NCI-H187 treated with DMSO at 0.1 percent for 48 hours (cell line): ENCODE results near the gene TAF4B.
"Not testable (repeated sequence)": the region's sequence is repeated elsewhere in the genome, so short reads cannot be mapped to it uniquely, and the experiment has no call there.

Experiments used
- DNase-seq: peaks from one replicate; lab custom pipeline; 2025; lab: John Stamatoyannopoulos, UW

TAF4B gene

GRCh38 chr18:26381555-26381954, 155.3 kb downstream of the TAF4B start:
- not testable (repeated sequence) for DNase-seq

- DNase-seq, result no peak
Measured at GRCh38 chr18:26383454-26384270, 157.4 kb downstream of the TAF4B start.

- DNase-seq, result no peak
Measured at GRCh38 chr18:26386002-26386401, 159.8 kb downstream of the TAF4B start.

GRCh38 chr18:26386441-26386840, 160.2 kb downstream of the TAF4B start:
- DNase-seq, result no peak

GRCh38 chr18:26394047-26394654, 167.9 kb downstream of the TAF4B start:
- no peak for DNase-seq

- no peak for DNase-seq
Measured at GRCh38 chr18:26397019-26397418, 170.8 kb downstream of the TAF4B start.

- no peak for DNase-seq
Measured at GRCh38 chr18:26403491-26403890, 177.2 kb downstream of the TAF4B start.

GRCh38 chr18:26405190-26405801, 179.1 kb downstream of the TAF4B start:
- no peak for DNase-seq

GRCh38 chr18:26406324-26406723, 180.1 kb downstream of the TAF4B start:
- DNase-seq, result no peak

GRCh38 chr18:26406854-26407517, 180.7 kb downstream of the TAF4B start:
- DNase-seq, result no peak

GRCh38 chr18:26407736-26408601, 181.7 kb downstream of the TAF4B start:
- DNase-seq, result no peak

GRCh38 chr18:26409091-26409490, 182.8 kb downstream of the TAF4B start:
- DNase-seq, result no peak

GRCh38 chr18:26414901-26415440, 188.7 kb downstream of the TAF4B start:
- no peak for DNase-seq

GRCh38 chr18:26415631-26416030, 189.4 kb downstream of the TAF4B start:
- DNase-seq, result no peak

- no peak for DNase-seq
Measured at GRCh38 chr18:26416652-26417150, 190.5 kb downstream of the TAF4B start.

- no peak for DNase-seq
Measured at GRCh38 chr18:26417190-26417589, 190.9 kb downstream of the TAF4B start.

- no peak for DNase-seq
Measured at GRCh38 chr18:26418225-26418624, 192.0 kb downstream of the TAF4B start.

- DNase-seq, result no peak
Measured at GRCh38 chr18:26419746-26420145, 193.5 kb downstream of the TAF4B start.

GRCh38 chr18:26421503-26421902, 195.3 kb downstream of the TAF4B start:
- no peak for DNase-seq

- DNase-seq, result no peak
Measured at GRCh38 chr18:26421931-26422330, 195.7 kb downstream of the TAF4B start.

GRCh38 chr18:26422472-26423162, 196.4 kb downstream of the TAF4B start:
- DNase-seq, result no peak
